HT1080 (cell line): ENCODE measurements around the gene WT1. TPM values are rescaled to one million over a fixed set of nuclear protein-coding genes. Genes with fewer than 3 reads are reported as not detected.

ENCODE experiments used
- small RNA-seq: library from RNA; depleted of rRNA; stranded (forward); fragments of <200 nt; gene quantifications from one replicate; pipeline ENCODE3, GENCODE V24; 2014
- total RNA-seq: library from RNA; depleted of rRNA; stranded (reverse); fragments of >200 nt; shearing (Covaris generic); gene quantifications from 2 replicates; pipeline ENCODE4 v1.2.3, GENCODE V29; 2014; rRNA removed

WT1 gene
- total RNA-seq, 1 experiment from 2014 or later, result 9.6 TPM

Small RNA genes within 50 kb of the gene (small RNA-seq; reads per million reads assigned to genes)
- not detected for gene RF02204
- gene RF02205, result not detected

Other genes with a start within 250 kb of the WT1 start
- 721 and 829 TPM in 2 replicates for gene EIF3M, start 148.3 kb upstream of the WT1 start, total RNA-seq